GM19025 (cell line): Measurements from ENCODE around the gene CTNNA1.

Source experiments
- ATAC-seq: cut with Tn5 transposase; IDR thresholded peaks from one replicate; pipeline ENCODE4 v1.9.1; 2021; ENCODE audit warnings: mild to moderate bottlenecking, low read depth, moderate library complexity; ENCODE audit not compliant: unreplicated experiment

The CTNNA1 gene

DNA sequence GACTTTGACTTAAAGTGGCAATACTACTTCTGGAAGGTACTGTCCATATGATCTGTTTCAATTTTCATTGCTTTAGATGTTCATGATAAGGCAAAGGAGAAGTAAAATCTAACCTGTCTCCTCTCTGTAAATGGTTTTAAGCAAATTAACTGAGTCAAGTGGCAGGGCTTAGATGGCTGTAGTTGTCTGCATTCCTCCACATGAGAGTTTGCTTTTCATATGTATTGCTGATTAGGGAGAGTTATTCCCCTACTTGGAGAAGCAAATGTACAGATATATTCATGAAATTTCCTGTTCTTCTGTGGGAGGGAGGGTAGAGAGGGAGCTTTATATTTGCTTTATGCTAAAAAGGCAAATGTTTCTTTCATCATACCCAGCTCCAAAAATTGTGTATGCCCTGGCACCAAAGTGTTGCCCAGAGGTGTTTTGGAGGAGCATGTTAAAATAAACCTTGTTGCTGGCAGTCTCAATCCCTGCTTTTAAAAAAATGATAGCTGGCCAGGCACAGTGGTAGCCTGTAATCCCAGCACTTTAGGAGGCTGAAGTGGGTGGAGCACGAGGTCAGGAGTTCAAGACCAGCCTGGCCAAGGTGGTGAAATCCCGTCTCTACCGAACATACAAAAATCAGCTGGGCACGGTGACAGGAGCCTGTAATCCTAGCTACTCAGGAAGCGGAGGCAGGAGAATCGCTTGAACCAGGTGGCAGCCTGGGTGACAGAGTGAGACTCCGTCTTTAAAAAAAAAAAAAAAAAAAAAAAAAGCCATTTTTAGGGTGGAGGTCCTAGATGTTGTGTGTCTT is 125.4 kb downstream of the CTNNA1 start:
- no peak for ATAC-seq

DNA sequence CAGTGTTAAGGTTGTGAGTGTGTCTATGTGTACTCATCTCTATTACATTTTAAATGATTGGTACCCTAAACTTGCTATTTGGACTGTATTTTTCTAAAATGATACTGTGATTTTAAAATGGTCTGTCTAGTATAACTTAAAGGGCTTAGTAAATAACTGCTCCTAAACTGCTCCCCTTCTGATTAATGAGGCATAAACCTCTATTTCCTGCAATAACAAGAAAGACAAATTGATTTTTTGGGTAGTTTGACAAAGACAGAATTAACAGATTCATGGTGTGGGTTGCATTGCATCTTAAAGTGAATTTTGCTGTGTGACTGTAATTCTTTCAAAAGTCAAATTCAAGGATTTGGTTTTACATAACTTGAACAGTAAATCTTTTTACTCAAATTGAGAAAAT is 130.0 kb downstream of the CTNNA1 start:
- no peak for ATAC-seq

DNA sequence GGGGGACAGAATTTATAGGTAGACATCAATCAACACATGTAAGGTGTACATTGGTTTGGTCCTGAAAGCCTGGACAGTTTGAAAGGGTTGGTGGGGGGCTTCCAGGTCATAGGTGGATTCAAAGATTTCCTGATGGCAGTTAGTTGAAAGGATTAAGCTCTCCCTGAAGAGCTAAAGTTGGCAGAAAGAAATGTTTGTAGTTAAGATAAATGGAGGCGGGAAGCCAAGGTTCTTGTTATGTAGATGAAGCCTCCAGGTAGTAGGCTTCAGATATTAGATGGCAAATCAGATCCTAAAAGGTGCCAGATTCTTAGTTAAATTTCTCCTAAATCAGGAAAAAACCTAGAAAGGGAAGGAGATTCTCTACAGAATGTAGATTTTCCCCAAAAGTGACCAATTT is 130.9 kb downstream of the CTNNA1 start:
- ATAC-seq: no peak

- ATAC-seq: no peak
These were observed 131.3 kb downstream of the CTNNA1 start for GRCh38 chr5:138884554-138884953.

- ATAC-seq: no peak
These were observed 136.8 kb downstream of the CTNNA1 start for GRCh38 chr5:138889994-138890393.

DNA sequence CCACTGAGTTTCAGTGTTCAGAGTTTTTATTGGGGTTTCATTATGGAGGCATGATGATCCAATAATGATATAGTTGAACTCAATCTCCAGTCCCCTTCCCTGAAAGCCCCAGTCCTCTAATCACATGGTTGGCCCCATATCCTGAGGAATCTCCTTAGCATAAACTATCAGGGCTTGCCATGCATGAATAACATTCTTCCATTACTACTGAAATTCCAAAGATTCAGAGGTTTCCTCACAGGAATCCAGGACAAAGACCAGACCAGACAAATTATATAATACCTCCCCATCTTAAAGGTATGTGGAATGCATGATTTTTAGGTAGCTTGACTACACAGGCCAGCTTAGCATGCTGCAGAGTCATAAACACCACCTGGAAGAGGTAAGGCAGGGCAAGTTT is 137.4 kb downstream of the CTNNA1 start:
- no peak for ATAC-seq

- no peak for ATAC-seq
These were observed 142.7 kb downstream of the CTNNA1 start for GRCh38 chr5:138895918-138896317.

DNA sequence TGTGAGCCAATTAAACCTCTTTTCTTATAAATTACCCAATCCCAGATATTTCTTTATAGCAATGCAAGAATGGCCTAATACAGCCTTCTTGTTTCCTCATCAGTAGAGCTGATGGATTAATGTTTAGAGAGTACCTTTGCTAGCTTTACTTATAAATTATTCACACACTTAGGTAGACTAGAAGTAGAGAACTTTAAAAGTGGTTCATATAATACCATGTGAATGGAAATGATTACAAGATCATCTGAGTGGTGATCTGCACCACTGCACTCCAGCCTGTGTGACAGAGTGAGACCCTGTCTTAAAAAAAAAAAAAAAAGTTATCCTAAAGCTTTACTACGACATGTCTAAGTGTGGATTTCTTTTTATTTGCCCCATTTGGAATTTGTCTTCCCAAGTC is 145.1 kb downstream of the CTNNA1 start:
- ATAC-seq: no peak

DNA sequence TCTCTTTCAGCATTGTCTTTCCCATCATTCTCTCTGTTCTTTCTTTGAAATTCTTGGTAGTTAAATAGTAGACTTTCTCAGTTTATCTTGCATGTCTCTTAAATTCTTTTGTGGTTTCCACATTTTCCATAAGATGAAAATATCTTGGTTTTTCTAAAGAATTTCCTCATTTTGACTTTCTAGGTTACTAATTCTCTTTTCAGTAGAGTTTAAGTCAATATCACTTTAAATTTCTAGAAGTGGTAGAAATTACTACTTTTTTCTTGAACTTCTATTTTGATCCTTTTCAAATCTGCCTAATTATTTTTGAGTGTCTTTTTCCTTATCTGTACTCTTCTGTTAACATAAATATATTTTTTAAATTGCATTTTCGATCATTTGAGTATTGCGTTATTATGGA is 145.5 kb downstream of the CTNNA1 start:
- no peak for ATAC-seq

GRCh38 chr5:138900281-138900965 is 147.2 kb downstream of the CTNNA1 start:
- ATAC-seq: no peak

DNA sequence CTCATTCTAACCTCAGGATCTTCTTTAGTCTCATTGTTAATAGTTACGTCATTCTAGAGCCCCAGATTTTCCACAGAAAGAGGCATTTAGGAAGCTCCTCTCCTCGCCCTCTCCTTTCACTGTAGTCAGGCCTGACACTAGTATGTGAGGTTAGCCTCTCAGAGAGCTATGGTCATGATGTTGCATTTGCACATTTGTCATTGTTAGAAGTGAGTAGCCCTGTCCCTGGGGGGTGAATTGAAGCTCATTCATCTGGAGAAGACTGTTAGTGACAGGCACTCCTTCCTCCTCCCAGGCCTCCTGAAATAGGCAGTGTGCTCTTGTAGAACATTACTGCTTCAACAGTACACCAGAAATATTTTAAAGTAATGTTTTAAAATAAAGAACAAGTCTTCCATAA is 148.5 kb downstream of the CTNNA1 start:
- ATAC-seq: no peak

DNA sequence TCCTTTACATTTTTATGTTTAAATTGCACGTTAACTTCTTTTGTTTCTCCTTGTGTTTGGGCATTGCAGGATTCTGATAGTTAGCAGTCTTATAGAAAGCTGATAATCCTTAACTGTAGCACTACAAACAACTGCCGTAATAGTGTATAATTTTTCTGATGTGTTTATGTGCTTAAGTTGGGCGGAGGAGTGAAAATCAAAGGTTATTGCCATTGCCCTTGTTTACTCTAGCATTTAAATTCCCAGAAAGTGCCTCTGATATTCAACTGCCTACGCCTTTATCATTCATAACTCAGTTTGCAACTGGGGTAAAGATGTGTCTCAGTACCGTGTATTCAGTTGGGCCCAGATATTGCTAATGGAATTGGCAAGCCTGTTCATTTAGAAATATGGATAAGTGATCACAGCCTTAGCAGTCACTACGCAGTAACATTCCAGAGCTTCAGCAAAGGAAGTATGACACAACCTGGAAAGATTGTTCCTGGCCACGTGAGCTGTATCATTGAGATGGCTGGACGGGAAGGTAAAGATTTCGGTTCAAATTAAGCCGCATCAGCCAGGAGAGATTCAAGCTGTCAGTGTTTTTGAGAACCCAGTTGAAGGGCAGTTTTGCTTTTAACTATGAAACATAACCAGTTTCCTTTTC is 150.0 kb downstream of the CTNNA1 start:
- no peak for ATAC-seq

GRCh38 chr5:138905541-138905940 is 152.3 kb downstream of the CTNNA1 start:
- no peak for ATAC-seq

- no peak for ATAC-seq
These were observed 156.5 kb downstream of the CTNNA1 start for GRCh38 chr5:138909734-138910133.

- no peak for ATAC-seq
These were observed 157.4 kb downstream of the CTNNA1 start for GRCh38 chr5:138910546-138911185.

DNA sequence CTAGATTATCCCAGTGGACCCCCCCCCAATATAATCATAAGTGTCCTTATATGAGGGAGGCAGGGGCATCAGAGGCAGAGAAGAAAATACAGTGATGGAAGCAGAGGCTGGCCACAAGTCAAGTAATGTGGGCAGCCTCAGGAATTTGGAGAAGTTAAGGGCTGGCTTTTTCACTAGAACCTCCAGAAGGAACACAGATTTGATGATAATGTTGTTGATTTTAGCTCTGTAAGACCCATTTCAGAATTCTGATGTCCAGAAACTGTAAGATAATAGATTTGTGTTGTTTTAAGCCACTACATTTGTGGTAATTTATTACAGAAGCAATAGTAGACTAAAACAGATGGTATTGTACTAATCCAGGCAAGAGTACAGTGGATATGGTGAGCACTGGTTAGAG is 158.2 kb downstream of the CTNNA1 start:
- ATAC-seq: no peak

GRCh38 chr5:138912093-138912492 is 158.9 kb downstream of the CTNNA1 start:
- no peak for ATAC-seq

DNA sequence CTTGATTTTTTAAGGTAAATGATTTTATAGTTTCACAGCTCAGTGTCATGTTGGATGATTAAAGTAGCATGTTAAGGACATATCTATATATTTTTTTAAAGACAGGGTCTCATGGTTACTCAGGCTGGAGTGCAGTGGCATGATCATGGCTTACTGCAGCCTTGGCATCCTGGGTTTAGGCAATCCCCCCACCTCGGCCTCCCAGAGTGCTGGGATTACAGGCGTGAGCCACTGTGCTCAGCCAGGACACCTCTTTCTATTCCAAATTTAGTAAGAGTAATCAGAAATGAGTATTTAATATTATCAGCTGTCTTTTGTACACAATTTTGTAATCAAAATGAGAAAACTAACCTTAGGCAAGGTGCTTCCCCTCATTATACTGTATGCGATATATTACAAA is 160.5 kb downstream of the CTNNA1 start:
- ATAC-seq: no peak

DNA sequence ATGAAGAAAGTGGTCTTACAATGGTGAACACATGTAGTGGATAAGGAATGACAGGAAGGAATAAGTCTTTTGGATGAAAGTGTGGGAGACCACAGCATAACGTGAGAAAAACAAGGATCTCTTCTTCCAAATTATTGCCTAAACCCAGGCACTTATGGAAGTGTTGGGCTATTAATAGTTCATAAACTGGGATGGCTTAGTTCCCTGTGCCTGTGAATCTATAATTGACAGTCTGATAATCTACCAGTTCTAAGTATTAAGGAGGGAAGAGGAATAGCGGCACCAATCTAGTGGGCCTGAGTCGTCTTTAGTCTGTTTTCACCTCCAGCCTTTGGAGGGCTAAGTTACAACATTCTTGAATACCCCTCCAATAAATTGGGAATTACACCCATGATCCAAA is 161.1 kb downstream of the CTNNA1 start:
- ATAC-seq: no peak

DNA sequence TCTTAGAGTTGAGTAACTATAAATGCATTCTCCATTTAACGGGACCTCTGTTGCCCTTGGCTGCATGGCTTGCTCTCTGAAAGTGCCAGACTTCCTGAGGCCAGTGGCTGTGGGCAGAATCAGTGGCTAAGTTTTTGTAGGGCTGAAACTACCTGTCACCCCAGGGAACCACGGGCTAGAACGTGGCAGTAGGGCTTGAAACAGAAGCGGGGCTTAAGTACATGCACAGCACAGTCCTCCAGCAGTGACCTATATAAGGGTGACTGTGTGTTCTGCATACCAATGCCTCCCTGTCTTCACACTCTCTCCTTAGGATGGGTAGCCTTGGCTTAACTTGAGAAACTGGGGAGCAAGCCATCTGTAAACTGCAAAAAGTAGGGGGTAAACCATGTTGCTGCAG is 165.5 kb downstream of the CTNNA1 start:
- ATAC-seq: no peak

DNA sequence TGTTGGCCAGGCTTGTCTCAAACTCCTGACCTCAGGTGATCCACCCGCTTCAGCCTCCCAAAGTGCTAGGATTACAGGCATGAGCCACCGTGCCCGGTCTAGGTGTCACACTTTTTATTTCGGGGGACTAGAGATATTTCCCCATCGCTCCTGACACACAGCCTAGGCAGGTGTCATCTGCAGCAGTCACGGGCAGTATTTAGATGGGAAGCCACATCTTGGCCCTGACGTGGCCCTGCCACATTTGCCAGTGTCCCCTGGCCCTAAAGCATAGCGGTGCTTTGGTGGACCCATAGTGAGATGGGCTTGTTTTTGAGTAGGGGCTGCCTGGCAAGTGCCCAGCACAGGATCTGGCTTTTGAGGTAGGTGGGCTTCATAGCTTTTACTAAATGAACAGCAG is 167.0 kb downstream of the CTNNA1 start:
- ATAC-seq: no peak
